NCI-H1694 (cell line): Measurements from ENCODE around the gene RAD21L1.

Experiments used
- DNase-seq: peaks from one replicate; lab custom pipeline; 2025; lab: John Stamatoyannopoulos, UW

Gene RAD21L1

DNA sequence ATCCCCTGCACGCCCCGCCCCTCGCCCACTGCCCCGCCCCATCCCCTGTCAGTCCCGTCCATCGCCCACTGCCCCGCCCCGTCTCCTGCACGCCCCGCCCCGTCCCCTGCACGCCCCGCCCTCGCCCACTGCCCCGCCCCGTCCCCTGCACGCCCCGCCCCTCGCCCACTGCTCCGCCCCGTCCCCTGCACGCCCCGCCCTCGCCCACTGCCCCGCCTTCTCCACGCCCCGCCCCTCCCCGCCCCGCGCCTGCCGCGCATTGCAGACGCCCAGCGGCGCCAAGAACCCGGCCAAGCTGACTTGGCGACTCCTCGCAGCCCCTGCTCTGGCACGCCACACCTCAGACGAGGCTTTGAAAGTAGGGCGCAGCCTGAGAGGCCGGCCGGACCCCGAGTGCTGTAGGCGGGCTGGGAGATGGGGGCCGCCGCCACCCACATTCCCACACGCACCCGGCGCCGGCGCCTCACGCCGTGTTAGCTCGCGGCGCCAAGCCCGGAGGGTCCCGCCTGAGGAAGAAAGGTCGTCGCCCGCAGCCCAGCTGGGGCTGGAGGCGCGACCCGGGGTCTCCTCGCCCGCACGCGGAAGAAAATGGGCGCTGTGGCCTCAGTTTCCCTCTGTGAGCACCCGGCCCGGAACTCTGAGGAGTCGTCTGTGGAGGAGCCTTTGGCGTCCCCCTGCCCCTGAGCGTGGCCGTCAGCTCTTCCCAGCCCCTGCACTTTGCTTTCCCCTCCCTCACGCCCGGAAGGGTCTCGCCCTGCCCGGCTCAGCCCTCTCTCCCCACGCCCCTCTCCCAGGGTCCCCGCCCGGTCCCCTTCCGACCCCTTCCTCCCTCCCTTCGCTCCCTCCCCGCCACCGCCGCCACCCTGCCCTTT is at the start of gene RAD21L1:
Gene RAD21L1, plus strand, starts transcription at position 262 of the 872 bp plus-strand sequence. CDS start 2,410 bp downstream, outside the sequence.
- DNase-seq: no peak

DNA sequence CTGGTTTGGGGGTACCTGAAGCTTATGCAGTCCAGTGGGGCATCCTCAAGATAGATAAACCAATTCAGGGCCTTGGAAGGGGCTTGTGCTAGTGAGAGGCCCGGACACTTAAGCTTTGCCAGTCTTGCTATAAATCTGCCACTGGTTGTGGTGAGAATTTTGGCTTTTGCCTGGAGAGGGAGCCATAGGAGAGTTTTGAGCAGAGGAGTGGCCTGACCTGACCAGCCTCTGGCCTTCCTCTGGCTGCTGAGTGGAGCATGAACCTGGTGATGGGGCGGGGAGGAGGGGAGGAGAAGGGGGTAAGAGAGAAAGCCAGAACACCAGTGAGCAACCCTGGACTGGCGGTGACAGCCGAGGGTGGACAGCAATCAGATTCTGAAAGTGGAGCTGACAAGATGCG is 48.2 kb upstream of the RAD21L1 start:
- DNase-seq: no peak

- DNase-seq: no peak
Observed at GRCh38 chr20:1178103-1178502, 47.7 kb upstream of the RAD21L1 start.

DNA sequence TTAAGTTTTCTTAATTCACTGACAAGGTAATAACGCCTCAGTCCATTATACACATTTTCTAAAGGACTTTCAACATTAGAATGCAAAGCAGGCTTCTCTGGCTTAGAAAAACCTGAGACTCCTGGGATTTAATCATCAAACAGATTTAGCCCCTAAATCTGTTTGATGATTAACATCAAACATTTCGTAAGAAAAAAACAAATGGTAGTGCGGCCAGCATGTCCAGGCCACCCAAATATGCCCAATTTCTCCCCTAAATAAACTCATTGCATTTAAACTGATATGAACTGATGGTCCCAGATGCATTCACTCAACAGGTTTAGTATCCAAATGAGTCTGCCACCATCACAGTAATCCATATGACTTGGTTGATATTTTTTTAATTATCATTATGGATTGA is 47.2 kb upstream of the RAD21L1 start:
- no peak for DNase-seq

DNA sequence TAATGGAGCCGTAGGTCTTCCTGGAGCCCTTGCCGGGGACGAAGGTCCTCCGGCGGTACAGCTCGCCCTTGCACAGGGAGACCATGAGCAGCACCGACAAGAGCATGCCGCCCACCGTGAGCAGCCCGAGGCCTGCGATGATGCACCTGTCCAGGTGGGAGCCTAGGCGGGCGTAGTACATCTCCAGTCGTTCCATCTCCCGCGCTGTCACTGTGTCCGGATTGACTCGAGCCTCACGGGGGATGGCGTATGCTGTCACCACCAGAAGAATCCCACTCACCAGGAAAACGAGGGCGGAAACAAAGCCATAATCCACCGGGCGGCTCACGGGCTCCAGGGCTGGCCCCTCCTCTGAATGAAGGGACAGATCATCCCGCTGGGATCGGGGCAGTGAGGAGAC is 44.9 kb upstream of the RAD21L1 start:
- DNase-seq: no peak

- no peak for DNase-seq
Observed at GRCh38 chr20:1182106-1182505, 43.7 kb upstream of the RAD21L1 start.

- no peak for DNase-seq
Observed at GRCh38 chr20:1183153-1183552, 42.7 kb upstream of the RAD21L1 start.

DNA sequence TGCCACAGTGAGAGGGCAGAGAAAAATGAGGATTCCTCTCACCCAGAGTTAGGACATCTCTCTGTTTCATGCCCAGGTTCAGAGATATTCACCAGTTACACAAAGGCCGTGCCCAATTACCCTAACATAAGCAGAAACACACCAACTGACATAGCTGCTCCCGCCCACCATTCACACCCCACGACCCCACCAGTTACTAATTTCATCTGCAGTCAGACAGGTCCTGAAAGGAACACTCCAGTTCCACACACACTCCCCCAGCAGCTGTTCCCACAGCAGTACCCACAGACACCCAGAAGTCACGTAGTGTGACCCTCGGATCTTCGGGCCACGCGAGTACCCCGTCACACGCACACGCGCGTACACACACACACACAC is 41.6 kb upstream of the RAD21L1 start:
- DNase-seq: no peak

DNA sequence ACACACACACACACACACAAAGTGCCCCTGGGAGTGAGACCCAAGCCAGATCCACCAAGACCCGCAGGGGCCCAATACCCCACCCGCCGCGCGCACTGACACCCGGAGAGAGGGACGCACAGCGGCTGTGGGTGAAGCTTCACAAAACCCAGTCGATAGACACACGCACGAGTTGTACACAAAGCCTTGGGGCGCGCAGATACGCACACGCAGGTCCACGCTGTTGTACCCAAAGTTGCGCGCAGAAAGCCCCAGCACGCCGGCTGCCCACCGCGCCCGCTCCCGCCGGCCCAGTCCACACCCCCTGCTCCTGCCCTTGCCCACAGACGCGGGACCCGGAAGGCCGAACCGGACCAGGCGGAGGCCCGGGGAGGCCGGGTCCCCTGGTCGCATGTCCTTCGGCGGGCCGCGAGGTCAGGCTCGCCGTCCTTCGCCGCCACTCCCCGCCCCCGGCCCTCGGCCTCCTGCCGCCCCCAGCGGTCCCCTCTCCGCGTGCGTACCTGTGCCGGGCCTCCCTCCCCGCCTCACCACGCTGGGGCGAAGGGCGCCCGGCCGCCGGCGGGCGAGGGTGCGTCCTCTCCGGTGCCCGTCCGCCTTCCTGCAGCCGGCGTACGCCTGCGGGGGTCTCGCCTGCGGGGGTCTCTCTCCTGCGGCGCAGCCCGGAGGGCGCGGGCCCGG is 41.1 kb upstream of the RAD21L1 start, which contains the start of gene TMEM74B:
Gene TMEM74B, minus strand, starts transcription at position 344 of the 678 bp plus-strand sequence. CDS start 1,180 bp downstream, outside the sequence.
- DNase-seq: no peak

DNA sequence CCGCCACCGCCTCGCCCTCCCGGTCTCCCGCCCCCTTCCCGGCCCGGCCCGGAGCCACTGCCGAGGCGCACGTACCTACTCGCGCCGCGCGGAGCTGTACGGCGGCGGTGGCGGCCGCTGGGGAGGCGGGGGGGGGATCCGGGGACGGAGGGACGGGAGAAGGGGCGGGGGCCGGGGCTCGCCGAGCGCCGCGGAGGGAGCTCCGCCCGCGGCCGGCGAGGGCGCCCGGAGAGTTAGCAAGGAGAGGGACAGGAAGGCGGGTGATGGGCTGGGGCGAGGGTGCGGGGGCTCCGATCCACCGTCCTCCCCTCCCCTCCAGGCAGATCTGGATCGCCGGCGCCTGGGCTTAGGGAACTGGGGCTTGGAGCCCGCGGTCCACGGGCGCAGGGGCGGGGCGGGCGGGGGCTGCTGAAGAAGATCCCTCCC is 40.5 kb upstream of the RAD21L1 start:
- DNase-seq: no peak

GRCh38 chr20:1185790-1186334 is 40.0 kb upstream of the RAD21L1 start:
- DNase-seq: no peak

GRCh38 chr20:1186367-1186991 is 39.4 kb upstream of the RAD21L1 start:
- no peak for DNase-seq

- no peak for DNase-seq
Observed at GRCh38 chr20:1187605-1188171, 38.2 kb upstream of the RAD21L1 start.

- DNase-seq: no peak
Observed at GRCh38 chr20:1188347-1188746, 37.5 kb upstream of the RAD21L1 start.

GRCh38 chr20:1189827-1190226 is 36.0 kb upstream of the RAD21L1 start:
- DNase-seq: no peak

DNA sequence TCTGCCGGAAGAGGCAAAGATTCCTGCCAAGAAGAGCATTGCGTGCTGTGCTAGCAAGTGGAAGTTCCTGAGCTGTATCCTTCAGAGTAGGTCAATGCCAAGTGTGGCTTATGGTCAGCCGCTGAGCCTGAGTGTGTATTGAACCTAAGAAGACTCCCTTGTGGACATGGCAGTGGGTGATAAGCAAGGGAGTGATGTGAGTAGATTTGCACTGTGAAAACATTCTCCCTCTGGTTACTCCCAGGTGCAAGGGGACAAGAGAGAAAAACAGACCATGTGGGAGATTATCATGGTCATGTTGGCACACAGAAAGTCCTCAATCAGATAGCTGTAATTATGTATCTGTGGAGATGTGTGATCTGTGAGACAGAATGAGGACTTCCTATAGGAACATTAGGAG is 35.0 kb upstream of the RAD21L1 start:
- DNase-seq: no peak

GRCh38 chr20:1191299-1191698 is 34.5 kb upstream of the RAD21L1 start:
- DNase-seq: no peak

- no peak for DNase-seq
Observed at GRCh38 chr20:1195226-1195625, 30.6 kb upstream of the RAD21L1 start.

- no peak for DNase-seq
Observed at GRCh38 chr20:1196634-1197033, 29.2 kb upstream of the RAD21L1 start.

DNA sequence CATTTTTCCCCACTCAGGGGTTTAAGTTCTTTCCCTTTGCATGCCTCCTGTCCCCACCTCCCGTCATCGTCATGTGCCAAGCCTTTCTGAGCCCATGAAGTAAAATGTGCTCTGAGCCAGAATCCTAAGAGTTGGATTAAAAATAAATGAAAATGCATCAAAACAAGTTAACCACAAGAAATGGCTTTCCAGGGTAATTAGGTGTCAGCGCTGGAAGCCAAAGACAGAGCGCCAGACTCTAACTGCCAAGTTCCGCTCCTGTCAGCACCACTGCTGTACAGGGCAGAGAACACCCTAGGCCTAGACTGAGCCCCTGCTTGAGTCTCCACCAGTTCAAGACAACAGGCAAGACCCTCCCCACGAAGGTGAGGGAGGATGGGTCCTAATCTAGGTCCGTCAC is 28.0 kb upstream of the RAD21L1 start:
- DNase-seq: no peak

DNA sequence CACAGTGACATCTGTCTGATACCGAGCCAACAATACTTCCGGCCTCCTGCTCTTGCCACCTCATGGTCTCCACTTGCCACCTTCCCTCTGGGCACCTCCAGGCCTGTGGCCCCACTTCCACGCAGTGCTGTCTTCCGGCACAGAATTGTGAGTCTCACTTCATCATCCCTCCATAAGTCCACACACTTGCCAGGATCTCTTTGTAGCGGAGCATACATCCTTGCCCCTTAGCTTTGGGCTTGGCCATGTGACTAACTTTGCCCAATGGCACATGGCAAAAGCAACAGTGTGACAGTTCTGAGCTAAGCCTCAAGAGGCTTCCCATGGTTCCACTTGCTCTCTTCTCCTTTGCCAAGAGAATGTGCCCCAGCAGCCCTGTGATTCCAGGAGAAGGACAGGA is 27.1 kb upstream of the RAD21L1 start:
- no peak for DNase-seq

DNA sequence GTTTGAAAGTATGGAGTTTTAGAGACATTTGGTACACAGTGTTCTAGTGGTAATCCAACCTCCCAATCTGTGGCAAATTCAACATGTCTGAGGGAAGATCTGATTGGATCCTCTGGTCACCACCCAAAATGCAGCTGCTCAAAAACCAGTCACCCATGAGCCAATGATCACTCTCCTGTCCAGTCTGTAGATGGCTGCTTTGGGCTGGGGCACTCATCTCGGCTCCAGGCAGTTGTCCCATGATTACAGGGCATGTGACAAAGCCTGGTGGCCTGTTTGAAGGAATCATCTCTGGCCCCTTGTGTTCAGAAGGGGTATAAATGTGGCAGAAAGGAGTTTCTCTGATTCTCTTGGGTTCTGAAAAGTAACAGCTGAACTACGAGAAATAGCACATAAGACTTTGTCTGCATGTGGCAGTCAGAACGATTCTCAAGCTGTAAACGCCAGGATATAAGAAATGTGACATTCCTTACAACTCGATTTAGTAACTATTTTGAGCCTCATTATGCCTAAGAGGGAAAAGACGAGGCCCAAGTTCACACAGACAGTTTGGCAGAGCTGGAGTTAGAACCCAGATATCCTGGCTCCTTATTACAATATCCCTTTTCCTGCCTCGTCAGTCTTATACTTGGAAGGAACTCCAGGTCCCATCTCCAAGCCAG is 26.5 kb upstream of the RAD21L1 start:
- no peak for DNase-seq
